ENCODE measurements around the gene ATG12. TPM values are rescaled to one million over a fixed set of nuclear protein-coding genes. Genes with fewer than 3 reads are reported as not detected.

Gene ATG12
- total RNA-seq, 1 experiment from 2014 or later = 18.9 TPM

DNA sequence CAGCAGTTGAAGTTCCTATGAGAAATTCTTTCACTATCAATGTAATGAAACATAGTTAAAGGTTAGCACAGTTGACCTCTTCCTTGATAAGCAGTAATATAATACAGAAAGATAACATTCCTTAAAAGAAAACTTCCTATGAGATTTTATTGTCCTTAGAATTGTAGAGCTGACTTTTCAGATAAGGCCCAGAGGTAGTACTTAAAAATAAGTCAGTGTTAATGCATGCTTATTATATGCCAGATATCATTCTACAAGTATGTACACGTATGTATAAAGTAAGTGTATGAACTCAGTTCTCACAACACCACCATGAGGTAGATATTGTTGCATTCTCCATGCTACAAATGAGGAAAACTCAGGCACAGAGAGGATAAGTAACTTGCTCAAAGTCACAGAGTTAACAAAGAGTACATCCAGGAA is 15.7 kb upstream of the ATG12 start:
- ChIA-PET POLR2A (ENCODE audit: unreplicated experiment) (no interaction called here), CTCF (no interaction called here)
- Histone ChIP-seq H3K79me2 (ENCODE audit: low read length) (peaks cover 42% of the 10 kb centered on the region), H3K4me1 (ENCODE audit: insufficient read depth, low read length) (peaks cover 16% of the 10 kb centered on the region), H3K36me3 (ENCODE audit: low read depth, low read length) (no peaks in the 10 kb centered on the region), H3K9me3 (ENCODE audit: low read length) (no peaks in the 10 kb centered on the region), H3K4me3 (ENCODE audit: low read length) (no peak overlapping the region), H3K4me2 (ENCODE audit: low read length) (no peak overlapping the region), H3K27ac (ENCODE audit: low read length) (peak overlapping the region; percentile 45; the same call in 1 of the 2 replicates), H2AFZ (ENCODE audit: low read length) (no peak overlapping the region), H3F3A (ENCODE audit: low read length, unreplicated experiment) (no peaks in the 10 kb centered on the region), H3K9ac (ENCODE audit: low read length) (no peak overlapping the region), H3K9me2 (replicated peaks; ENCODE audit: low read length) (no peaks in the 10 kb centered on the region), H3K27me3 (ENCODE audit: low read length) (no peaks in the 10 kb centered on the region), H4K20me1 (ENCODE audit: low read length) (0 out of 2 replicates have a peak, but pooled peaks cover 4% of the 10 kb centered on the region)
- intact Hi-C loops (cut with micrococcal nuclease) = no loop called here
- TF ChIP-seq EZH2 (IDR thresholded peaks at IDR 0.05; ENCODE audit: low read length, unreplicated experiment) (no peak), EZH2phosphoT487 (IDR thresholded peaks at IDR 0.05; ENCODE audit: borderline replicate concordance, low read length) (no peak)
- TF ChIP-seq, protein P1, sequence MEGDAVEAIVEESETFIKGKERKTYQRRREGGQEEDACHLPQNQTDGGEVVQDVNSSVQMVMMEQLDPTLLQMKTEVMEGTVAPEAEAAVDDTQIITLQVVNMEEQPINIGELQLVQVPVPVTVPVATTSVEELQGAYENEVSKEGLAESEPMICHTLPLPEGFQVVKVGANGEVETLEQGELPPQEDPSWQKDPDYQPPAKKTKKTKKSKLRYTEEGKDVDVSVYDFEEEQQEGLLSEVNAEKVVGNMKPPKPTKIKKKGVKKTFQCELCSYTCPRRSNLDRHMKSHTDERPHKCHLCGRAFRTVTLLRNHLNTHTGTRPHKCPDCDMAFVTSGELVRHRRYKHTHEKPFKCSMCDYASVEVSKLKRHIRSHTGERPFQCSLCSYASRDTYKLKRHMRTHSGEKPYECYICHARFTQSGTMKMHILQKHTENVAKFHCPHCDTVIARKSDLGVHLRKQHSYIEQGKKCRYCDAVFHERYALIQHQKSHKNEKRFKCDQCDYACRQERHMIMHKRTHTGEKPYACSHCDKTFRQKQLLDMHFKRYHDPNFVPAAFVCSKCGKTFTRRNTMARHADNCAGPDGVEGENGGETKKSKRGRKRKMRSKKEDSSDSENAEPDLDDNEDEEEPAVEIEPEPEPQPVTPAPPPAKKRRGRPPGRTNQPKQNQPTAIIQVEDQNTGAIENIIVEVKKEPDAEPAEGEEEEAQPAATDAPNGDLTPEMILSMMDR (conservative IDR thresholded peaks at IDR 0.05; ENCODE audit: low read depth, low read length) = no peak
- DNase-seq = no peak
- ATAC-seq = peak; percentile 32
- no TSS peak for BruUV-seq (replicated peaks)

DNA sequence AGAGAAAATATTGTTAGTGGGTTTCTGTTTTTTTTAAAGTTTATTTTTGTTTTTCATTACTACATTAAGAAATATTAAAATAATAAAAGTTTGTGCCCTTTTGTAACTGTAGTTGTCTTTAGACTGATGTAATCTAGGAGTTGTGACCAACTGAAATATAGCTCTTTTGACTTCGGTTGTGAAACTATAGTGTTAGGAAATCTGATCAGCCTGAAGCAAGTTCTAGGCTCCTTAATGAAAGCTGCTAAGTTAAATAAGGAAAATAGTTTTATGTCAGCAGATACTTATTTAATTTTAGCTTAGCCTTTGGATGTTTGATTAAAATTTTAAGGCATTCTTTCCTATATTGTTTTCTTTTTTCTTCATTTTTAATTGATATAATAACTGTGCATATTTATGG is 14.6 kb upstream of the ATG12 start:
- Histone ChIP-seq H3K9ac (ENCODE audit: low read length) (no peak overlapping the region), H3F3A (ENCODE audit: low read length, unreplicated experiment) (no peaks in the 10 kb centered on the region), H4K20me1 (ENCODE audit: low read length) (0 out of 2 replicates have a peak, but pooled peaks cover 4% of the 10 kb centered on the region), H3K4me1 (ENCODE audit: insufficient read depth, low read length) (peaks cover 16% of the 10 kb centered on the region), H3K27me3 (ENCODE audit: low read length) (no peaks in the 10 kb centered on the region), H3K4me2 (ENCODE audit: low read length) (no peak overlapping the region), H3K9me2 (replicated peaks; ENCODE audit: low read length) (no peaks in the 10 kb centered on the region), H3K36me3 (ENCODE audit: low read depth, low read length) (no peaks in the 10 kb centered on the region), H3K9me3 (ENCODE audit: low read length) (no peaks in the 10 kb centered on the region), H3K79me2 (ENCODE audit: low read length) (peaks cover 51% of the 10 kb centered on the region), H3K27ac (ENCODE audit: low read length) (no peak overlapping the region), H3K4me3 (ENCODE audit: low read length) (no peak overlapping the region), H2AFZ (ENCODE audit: low read length) (no peak overlapping the region)
- ATAC-seq (no peak), DNase-seq (no peak)
- no TSS peak for BruUV-seq (replicated peaks)
- no peak for TF ChIP-seq EZH2 (IDR thresholded peaks at IDR 0.05; ENCODE audit: low read length, unreplicated experiment)
- no peak for TF ChIP-seq EZH2phosphoT487 (IDR thresholded peaks at IDR 0.05; ENCODE audit: borderline replicate concordance, low read length)
- TF ChIP-seq, protein P1 (conservative IDR thresholded peaks at IDR 0.05; ENCODE audit: low read depth, low read length) = no peak
- ChIA-PET CTCF (no interaction called here), POLR2A (ENCODE audit: unreplicated experiment) (no interaction called here)
- intact Hi-C loops (cut with micrococcal nuclease) = no loop called here

DNA sequence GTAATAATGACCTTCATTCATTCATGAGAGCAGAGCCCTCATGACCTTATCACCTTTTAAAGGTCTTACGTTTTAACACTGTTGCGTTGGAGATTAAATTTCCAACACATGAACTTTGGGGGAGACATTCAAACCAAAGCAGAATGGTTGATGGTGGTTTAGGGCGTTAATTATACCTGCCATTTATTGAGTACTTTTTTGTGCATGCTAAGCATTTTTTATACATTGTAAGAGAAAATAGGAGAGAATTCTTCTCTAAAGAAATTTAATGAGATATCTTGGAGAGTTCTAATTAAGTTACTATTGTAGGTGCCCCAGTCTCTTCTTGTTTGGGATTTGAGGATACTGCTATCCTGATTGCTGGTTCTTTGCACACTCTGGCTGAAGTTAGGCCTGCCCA is 12.8 kb upstream of the ATG12 start:
- no peak for TF ChIP-seq EZH2 (IDR thresholded peaks at IDR 0.05; ENCODE audit: low read length, unreplicated experiment)
- TF ChIP-seq, protein P1 (conservative IDR thresholded peaks at IDR 0.05; ENCODE audit: low read depth, low read length) = no peak
- DNase-seq (no peak), ATAC-seq (no peak)
- H2AFZ ChIP-seq (ENCODE audit: low read length) = no peak overlapping the region
- no peak overlapping the region for H3K4me2 ChIP-seq (ENCODE audit: low read length)
- no peak overlapping the region for H3K9ac ChIP-seq (ENCODE audit: low read length)
- H3K36me3 ChIP-seq (ENCODE audit: low read depth, low read length) = no peaks in the 10 kb centered on the region
- intact Hi-C loops (cut with micrococcal nuclease) = no loop called here
- H4K20me1 ChIP-seq (ENCODE audit: low read length) = 0 out of 2 replicates have a peak, but pooled peaks cover 4% of the 10 kb centered on the region
- no TSS peak for BruUV-seq (replicated peaks)
- no peaks in the 10 kb centered on the region for H3K9me2 ChIP-seq (replicated peaks; ENCODE audit: low read length)
- H3K79me2 ChIP-seq (ENCODE audit: low read length) = peaks cover 53% of the 10 kb centered on the region
- H3K9me3 ChIP-seq (ENCODE audit: low read length) = no peaks in the 10 kb centered on the region
- H3K4me3 ChIP-seq (ENCODE audit: low read length) = no peak overlapping the region
- H3K27ac ChIP-seq (ENCODE audit: low read length) = no peak overlapping the region
- CTCF ChIA-PET = no interaction called here
- POLR2A ChIA-PET (ENCODE audit: unreplicated experiment) = no interaction called here
- no peaks in the 10 kb centered on the region for H3F3A ChIP-seq (ENCODE audit: low read length, unreplicated experiment)
- peaks cover 16% of the 10 kb centered on the region for H3K4me1 ChIP-seq (ENCODE audit: insufficient read depth, low read length)
- no peaks in the 10 kb centered on the region for H3K27me3 ChIP-seq (ENCODE audit: low read length)

Measured in PC-3 (cell line).